Stomach (tissue), 4 donors: ENCODE measurements around the gene TULP3.

Experiments used
- EP300 ChIP-seq: sonication (generic); formaldehyde crosslinking; IDR thresholded peaks from one replicate; pipeline ENCODE4 v1.6.1; 2017; ENCODE audit warnings: antibody characterized with exemption
- TF ChIP-seq, protein P1 (sequence below), 7 experiments: fragments of 450-650 bp in 4 of 7; fragments of 200-600 bp in 3 of 7; sonication (generic) in 3 of 7; IDR thresholded peaks; one replicate each; pipeline ENCODE4 v1.5.1; 2016 to 2019; ENCODE audit warnings: antibody characterized with exemption in 7 of 7, control low read depth in 2 of 7, mild to moderate bottlenecking in 1 of 7

GRCh38 chr12:2857576-2857975, 33.1 kb upstream of the TULP3 start:
- TF ChIP-seq EP300: no peak
- TF ChIP-seq, protein P1, sequence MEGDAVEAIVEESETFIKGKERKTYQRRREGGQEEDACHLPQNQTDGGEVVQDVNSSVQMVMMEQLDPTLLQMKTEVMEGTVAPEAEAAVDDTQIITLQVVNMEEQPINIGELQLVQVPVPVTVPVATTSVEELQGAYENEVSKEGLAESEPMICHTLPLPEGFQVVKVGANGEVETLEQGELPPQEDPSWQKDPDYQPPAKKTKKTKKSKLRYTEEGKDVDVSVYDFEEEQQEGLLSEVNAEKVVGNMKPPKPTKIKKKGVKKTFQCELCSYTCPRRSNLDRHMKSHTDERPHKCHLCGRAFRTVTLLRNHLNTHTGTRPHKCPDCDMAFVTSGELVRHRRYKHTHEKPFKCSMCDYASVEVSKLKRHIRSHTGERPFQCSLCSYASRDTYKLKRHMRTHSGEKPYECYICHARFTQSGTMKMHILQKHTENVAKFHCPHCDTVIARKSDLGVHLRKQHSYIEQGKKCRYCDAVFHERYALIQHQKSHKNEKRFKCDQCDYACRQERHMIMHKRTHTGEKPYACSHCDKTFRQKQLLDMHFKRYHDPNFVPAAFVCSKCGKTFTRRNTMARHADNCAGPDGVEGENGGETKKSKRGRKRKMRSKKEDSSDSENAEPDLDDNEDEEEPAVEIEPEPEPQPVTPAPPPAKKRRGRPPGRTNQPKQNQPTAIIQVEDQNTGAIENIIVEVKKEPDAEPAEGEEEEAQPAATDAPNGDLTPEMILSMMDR (IDR thresholded peaks at IDR 0.05): no peak
